GM19025 (cell line): Measurements from ENCODE around the gene VKORC1L1.
"Not testable (repeated sequence)": the region's sequence is repeated elsewhere in the genome, so short reads cannot be mapped to it uniquely, and the experiment has no call there.

Experiments used
- ATAC-seq: cut with Tn5 transposase; IDR thresholded peaks from one replicate; pipeline ENCODE4 v1.9.1; 2021; ENCODE audit warnings: mild to moderate bottlenecking, low read depth, moderate library complexity; ENCODE audit not compliant: unreplicated experiment

Gene VKORC1L1

DNA sequence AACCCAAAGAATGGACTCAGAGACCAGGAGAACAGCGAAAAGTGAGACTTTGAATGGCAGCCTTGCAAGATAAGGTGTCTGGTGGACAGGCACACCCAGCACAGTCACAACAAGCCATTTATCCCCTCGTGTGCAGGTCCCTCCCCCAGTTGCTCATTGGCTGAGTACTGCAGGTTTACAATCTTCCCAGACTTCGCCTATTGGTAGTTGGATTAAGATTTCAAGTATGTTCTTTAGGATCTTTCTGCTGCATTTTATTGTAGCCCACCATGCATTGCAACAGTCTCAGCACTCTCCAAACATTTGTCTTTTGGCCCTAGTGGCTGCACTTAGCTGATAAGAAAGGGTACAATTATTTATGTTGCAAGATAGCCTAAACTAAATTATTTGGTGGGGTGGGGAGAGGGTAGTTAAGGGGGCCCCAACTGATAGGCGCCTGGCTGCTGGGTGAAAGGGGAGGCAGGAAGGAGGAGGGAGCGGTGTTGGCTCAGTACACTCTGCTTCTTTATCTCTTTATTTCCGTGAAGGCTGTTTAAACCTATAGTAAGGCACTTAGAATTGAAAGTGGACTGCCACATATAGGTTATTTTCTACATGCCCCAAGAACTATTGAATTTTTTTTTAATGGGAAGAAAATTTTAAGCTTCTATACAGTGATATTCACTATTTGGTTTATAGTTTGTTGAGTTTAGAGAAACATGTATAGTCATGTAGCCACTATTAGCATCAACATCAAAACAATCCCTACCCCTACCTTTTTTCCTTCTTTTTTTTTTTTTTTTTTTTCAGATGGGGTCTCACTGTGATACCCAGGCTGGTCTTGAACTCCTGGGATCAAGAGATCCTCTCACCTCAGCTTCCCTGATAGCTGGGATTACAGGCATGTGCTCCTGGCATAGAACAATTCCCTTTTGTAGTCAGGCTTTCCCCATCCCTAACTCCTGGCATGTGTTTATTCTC, 54.9 kb downstream of the VKORC1L1 start:
- ATAC-seq, result no peak

- ATAC-seq, result no peak
Observed at GRCh38 chr7:65931685-65932084, 58.8 kb downstream of the VKORC1L1 start.

DNA sequence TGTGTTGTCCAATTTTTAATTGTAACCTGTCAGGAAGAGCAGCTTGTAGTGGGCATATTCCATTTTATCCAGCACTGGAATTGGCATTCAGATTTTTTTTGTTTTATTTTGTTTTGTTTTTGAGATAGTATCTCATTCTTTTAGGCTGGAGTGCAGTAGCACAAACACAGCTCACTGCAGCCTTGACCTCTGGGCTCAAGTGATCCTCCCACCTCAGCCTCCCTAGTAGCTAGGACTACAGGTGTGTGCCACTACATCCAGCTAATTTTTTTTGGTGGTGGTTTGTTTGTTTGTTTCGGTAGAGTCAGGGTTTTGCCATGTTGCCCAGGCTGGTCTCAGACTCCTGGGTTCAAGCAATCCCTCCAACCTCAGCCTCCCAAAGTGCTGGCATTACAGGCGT, 64.4 kb downstream of the VKORC1L1 start:
- ATAC-seq, result no peak

DNA sequence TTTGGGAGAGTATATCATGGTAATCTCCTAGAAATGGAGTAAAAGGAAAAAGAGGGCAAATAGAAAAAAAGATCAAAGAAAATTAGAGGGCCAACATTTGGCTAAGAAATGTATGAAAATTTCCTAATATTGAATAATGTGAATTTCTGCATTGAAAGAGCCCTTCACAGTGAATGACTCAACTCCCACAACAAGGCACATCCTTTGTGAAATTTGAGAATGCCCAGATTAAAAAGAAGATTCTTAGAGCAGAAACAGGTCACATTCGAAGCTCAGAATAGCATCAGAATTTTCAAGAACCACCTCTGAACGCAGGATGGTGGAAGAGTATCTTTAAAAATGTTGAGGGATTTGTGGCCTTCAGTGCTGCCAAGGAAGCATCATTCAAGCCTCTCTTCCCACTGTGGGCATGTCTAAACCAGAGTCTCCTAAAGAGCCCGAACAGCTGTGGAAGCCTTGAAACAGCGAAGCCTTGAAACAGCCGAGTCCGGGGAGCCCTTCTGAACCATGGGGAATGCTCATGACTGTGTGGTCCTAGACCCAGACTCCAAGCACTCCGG, 65.5 kb downstream of the VKORC1L1 start:
- no peak for ATAC-seq

GRCh38 chr7:65945787-65946186, 72.9 kb downstream of the VKORC1L1 start:
- not testable (repeated sequence) for ATAC-seq

- no peak for ATAC-seq
Observed at GRCh38 chr7:65946904-65947303, 74.0 kb downstream of the VKORC1L1 start.

DNA sequence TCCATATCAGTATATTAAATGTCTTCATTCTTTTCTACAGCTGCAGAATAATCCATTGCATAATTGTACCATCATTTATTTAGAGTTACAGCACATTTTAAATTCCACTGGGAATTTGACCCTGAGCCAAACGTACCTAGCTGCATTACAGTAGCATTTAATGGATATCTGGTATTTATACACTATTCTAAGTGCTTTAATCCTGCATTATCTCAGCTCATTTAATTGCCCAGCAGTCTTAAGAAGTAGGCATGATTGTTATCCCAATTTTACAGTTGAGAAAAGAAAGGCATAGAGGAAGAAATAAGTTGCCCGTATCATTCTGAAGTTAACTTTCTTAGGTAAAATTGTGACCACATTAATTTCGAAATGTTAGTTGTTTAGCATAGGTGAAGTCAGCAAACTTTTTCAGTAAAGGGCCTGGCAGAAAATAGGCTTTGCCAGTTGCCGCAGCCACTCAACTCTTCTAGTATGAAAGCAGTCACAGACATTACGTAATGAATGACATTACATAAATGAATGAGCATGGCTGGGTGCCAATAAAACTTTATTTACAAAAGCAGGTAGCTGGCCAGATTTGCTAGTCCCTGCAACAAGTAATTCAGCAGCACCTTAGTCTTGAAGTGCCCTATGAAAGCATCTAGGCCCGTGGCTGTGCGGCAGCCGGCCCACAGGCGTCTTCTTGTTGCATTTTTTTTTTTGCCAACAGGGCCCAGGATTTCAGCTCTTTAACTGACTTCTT, 79.1 kb downstream of the VKORC1L1 start:
- no peak for ATAC-seq

DNA sequence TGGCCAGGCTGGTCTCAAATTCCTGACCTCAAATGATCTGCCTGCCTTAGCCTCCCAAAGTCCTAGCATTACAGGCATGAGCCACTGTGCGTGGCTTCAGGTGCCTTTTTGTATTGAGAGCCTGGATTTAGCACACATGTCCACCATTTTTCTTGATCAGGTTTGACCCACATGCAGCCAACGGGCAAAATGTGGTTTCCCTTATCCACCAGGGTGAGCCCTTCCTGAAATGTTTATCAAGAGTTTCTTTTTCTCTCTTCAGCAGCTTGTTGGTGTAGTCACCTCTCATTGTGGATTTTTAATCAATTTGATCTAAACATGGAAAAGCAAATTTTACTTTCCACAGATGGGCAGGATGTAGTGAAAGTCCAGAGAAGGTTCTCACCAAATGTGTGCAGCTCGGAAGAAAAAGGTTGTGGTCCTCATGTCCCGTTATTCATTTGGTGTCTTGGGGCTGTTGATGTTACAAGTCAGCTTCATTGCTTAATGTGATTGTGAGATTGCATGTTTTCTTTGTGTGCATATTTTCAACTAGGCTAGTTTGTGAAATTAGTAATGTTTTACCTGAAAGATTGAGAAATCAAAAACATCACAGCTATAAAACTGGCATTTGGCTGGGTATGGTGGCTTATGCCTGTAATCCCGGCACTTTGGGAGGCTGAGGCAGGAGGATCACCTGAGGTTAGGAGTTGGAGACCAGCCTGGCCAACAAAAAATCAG, 80.3 kb downstream of the VKORC1L1 start:
- ATAC-seq, result no peak

DNA sequence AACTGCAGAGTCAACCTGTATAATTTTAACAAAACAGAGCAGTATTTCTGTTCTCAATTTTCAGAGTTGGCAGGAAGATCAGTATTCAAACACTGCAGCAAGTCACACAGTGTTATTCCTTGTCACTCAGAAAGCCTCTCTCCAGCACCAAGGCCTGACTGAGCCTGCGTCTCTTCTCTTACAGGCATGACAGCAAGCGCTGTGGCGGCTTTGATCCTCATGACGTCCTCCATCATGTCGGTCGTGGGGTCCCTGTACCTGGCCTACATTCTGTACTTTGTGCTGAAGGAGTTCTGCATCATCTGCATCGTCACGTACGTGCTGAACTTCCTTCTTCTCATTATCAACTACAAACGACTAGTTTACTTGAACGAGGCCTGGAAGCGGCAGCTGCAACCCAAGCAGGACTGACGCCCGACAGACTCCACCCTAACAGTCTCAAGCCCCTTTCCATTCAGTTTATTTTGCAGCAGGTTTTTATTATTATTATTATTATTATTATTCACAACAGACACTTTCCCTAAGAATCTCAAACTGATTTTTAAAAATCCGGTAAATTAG, 81.1 kb downstream of the VKORC1L1 start:
- ATAC-seq, result no peak

DNA sequence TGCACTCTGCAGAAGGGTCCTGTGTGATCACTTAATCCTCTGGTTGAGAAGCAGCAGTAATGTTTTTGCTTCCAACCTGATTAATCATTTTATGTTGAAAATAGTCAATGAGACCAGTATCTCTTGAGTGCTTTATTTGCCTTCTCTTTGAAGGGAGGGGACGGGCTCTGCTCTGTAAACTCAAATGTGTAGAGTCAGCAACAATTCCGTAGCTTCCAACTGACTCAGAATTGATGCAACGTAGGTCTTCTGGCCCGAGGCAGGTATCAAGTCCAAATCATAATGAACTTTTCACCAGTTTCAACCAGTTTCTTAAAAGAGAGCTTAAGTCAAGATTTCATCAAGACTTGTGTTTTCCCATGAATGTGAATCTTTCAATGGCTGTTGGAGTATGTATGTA, 82.8 kb downstream of the VKORC1L1 start:
- ATAC-seq, result no peak

- no peak for ATAC-seq
Observed at GRCh38 chr7:65960351-65961074, 87.6 kb downstream of the VKORC1L1 start.

DNA sequence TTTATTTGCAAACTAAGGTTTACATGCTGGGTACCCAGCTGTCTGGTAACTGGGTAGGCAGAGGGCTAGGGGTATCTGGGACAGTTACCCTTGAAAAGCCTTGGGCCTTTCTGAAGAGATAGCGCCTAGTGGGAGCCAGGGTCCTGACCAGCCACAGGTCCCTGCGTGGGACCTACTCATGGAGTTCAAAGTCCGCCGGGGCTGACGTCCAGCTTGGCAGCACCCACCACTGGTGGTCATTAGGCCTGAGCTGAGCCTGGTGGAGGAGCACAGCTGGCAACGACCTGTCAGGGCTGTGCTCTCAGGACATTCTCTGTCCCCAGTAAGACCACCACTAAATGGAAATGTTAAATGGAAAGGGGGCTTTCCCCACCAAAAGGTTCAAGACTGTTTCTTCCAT, 89.2 kb downstream of the VKORC1L1 start:
- ATAC-seq, result no peak

- not testable (repeated sequence) for ATAC-seq
Observed at GRCh38 chr7:65964671-65965070, 91.8 kb downstream of the VKORC1L1 start.

GRCh38 chr7:65966146-65966545, 93.3 kb downstream of the VKORC1L1 start:
- ATAC-seq, result no peak

- no peak for ATAC-seq
Observed at GRCh38 chr7:65967361-65968155, 94.7 kb downstream of the VKORC1L1 start.

GRCh38 chr7:65968256-65969185, 95.6 kb downstream of the VKORC1L1 start:
- no peak for ATAC-seq

DNA sequence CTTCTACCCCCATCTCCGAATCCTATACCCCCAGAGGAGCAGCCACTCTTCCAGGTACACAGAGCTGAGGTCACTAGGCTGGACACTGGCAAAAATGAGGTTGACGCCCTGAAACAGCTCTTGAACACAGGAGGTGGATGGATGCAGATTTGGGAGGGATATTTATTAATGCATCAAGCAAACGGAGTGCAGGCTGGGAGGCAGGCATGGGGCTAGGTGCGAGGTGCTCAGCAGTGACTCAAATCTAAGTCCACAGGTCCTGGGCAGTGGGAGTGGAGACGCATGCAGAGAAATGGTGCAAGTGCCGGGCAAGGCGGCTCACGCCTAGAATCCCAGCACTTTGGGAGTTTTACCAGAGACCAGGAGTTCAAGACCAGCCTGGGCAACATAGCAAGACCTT, 98.1 kb downstream of the VKORC1L1 start:
- no peak for ATAC-seq

DNA sequence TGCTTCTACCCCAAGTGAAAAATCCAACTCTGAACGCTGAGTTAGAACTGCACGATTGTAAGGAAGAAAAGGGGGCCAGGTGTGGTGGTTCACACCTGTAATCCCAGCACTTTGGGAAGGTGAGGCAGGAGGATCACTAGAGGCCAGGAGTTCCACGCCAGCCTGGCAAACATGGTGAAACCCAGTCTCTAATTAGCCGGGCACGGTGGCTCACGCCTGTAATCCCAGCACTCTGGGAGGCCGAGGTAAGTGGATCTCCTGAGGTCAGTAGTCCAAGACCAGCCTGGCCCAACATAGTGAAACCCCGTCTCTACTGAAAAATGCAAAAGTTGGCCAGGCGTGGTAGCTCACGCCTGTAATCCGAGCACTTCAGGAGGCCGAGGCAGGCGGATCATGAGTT, 100.1 kb downstream of the VKORC1L1 start:
- ATAC-seq, result no peak
